Kidney glomerular epithelial cell (primary cell): ENCODE data around the gene SLC3A2.

Experiments
- DNase-seq: peaks from one replicate; lab custom pipeline; 2025; lab: John Stamatoyannopoulos, UW

Gene SLC3A2

DNA sequence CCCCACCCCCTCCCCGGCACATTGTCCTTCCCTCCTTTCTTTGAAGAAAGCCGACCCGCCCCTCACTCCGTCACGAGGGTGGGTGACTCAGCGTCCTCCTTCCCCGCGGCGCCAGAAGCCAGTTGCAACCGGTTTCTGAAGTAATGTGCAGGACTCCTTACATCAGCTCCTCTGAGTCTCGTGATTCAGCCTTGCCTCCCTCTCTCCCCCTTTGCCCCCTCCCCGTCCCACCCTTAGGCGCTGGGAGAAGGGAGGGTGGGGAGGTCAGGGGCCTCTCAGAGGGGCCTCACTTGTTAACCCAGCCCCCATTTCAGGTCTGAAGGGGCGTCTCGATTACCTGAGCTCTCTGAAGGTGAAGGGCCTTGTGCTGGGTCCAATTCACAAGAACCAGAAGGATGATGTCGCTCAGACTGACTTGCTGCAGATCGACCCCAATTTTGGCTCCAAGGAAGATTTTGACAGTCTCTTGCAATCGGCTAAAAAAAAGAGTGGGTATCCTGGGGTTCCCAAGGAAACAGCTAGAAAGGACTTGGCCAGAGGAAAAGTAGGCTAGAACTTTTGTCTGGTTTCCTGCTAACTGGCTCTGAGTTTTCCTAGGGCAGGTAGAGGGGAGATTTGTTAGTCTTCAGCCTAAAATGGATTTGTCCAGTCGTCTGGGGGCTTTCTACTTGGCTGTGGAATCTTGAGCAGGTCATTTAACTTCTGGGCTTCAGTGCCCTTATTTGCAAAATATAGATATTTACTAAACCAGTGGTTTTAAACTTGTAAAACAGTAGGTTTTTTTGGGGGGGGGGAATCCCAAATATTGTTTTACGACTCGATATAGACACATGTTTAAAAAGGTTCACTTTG, 1.1 kb downstream of the SLC3A2 start:
- DNase-seq, result peak; percentile 91

- no peak for DNase-seq
Measured at GRCh38 chr11:62882431-62882749, 1.7 kb downstream of the SLC3A2 start.

DNA sequence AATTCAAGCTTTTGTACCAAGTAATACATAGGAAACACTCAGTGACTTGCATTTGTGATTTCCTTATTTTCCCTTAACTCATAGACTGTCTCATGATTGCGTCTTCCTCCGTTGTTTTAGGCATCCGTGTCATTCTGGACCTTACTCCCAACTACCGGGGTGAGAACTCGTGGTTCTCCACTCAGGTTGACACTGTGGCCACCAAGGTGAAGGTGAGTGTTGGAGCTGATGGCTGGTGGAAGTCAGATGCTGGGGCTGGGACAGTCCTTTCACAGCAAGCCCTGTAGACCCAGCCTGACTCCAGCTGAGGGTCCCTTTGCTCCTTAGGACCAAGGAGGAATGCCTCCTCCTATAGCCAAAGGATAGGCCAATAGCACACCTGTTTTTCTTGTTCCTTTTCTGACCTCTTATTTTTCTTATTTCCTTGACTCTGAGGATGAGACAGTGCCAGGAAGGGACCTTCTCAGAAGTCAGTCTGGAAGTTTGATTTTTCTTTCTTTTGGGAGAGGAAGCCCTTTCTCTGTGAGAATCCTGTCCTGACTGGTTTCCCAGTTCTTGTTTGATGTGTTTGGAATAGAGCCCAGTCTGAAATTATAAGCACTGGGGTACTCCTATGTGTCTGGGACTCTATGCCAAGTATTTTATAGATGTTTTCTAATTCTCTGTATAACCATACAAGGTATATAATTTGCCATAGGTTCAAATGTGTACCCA, 2.2 kb downstream of the SLC3A2 start:
- no peak for DNase-seq

GRCh38 chr11:62883673-62884072, 3.0 kb downstream of the SLC3A2 start:
- no peak for DNase-seq

DNA sequence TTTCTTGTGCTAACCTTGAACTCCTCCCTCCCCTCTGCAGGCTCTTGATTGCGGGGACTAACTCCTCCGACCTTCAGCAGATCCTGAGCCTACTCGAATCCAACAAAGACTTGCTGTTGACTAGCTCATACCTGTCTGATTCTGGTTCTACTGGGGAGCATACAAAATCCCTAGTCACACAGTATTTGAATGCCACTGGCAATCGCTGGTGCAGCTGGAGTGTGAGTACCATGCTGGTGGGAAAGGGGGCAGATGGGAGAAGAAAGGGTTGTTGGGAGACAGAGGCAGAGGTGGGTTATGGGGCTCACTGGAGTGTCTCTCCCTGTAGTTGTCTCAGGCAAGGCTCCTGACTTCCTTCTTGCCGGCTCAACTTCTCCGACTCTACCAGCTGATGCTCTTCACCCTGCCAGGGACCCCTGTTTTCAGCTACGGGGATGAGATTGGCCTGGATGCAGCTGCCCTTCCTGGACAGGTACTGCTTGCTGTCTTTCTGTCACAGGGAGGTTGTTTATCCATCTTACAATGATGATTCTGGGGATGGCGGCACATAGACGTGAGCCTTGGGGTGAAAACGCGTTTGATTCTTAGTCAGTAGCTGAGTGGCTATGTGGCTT, 4.5 kb downstream of the SLC3A2 start:
- no peak for DNase-seq

DNA sequence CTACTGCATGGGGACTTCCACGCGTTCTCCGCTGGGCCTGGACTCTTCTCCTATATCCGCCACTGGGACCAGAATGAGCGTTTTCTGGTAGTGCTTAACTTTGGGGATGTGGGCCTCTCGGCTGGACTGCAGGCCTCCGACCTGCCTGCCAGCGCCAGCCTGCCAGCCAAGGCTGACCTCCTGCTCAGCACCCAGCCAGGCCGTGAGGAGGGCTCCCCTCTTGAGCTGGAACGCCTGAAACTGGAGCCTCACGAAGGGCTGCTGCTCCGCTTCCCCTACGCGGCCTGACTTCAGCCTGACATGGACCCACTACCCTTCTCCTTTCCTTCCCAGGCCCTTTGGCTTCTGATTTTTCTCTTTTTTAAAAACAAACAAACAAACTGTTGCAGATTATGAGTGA, 7.7 kb downstream of the SLC3A2 start:
- DNase-seq, result no peak

DNA sequence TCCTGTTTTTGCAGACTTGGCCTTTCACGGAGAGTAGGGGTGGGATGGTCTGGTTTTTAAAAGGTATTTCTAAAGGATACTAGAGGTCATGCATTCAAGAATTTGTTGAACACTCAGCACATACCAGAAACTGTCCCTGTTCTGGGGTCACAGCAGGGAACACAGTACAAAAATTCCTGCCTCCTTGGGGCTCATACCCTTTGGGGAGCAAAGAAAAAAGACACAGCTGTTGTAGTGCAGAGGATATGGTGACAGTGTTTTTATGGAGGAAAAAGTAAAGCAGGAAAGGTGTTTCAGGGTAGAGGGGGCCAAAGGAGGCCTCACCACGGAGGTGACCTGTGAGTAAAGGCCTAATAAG, 8.4 kb downstream of the SLC3A2 start:
- no peak for DNase-seq

DNA sequence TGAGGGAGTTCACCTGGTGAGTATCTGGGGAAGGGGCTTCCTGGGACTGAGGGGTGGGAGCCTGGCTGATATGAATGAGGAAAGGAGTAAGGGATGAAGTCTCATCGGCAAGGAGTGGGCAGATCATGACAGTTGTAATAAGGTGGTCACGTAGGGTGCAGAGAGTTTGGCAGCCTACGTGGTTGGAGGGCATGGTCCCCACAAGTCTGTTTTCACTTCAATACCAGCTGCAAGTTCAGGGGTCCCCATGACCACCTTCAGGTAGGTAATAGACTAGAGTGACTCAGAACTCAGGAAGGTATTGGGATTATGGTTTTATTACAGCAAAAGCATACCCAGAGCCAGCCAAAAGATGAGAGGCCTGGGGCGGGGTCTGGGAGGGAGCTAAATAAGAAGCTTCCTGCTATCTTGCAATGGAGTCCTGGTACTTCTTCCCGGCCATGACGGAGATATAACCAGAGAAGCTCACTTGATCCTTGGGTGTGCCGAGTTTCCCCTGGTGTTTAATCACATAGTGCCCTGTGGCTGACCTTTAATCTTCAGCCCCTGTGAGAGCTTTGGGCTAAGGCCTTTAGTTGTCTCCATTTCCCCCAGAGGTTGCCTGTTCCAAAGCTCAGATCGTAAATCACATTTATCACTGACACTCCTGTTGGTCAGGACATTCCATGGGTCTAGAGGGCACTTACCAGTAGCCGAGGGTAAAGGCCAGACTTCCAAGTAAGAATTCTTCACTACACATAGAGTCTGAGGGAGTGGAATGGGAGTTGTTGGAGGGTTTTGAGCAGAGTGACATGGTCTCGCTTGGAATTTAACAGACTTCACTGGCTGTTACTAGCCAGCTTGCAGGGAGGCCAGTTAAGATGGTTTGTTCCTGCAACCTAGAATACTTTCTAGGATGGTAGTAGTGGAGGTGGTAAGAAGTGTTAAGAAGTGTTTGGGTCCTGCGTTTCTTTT, 9.1 kb downstream of the SLC3A2 start:
- DNase-seq, result peak; percentile 19

DNA sequence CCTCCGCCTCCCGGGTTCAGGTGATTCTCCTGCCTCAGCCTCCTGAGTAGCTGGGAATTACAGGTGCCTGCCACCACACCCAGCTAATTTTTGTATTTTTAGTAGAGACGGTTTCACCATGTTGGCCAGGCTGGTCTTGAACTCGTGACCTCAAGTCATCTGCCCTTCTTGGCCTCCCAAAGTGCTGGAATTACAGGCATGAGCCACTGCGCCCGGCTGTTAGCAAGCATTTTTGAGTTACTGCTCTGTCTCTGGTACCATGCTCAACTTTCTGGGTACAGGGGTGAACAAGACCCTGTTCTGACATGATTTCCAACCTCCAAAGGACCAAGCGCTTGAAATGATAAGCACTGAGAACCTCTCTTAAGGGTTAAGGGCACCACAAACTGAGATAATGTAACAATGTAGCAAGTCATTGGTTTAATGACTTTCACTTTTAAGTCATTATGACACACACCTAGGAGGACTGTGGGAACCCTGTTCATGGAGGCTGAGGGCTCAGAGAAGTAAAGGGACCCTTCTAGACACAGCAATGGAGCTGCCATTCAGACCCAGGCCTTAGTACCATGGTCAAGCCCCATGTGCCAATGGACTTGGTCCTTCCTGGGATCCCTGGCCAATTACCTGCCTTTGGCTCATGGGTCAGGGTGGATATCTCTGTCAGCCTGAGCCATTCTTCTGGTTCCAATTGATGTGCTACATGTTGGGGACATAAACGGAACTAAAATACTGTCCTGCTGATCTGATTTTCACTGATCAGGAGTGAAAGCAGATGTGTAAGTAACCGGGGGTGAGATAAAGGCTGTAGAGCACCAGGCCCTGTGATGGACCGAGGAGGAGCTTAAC, 11.6 kb downstream of the SLC3A2 start:
- no peak for DNase-seq

- no peak for DNase-seq
Measured at GRCh38 chr11:62895501-62895900, 14.8 kb downstream of the SLC3A2 start.

GRCh38 chr11:62896049-62896448, 15.4 kb downstream of the SLC3A2 start:
- no peak for DNase-seq

- no peak for DNase-seq
Measured at GRCh38 chr11:62897311-62897710, 16.6 kb downstream of the SLC3A2 start.

- DNase-seq, result no peak
Measured at GRCh38 chr11:62898027-62898426, 17.3 kb downstream of the SLC3A2 start.

- DNase-seq, result no peak
Measured at GRCh38 chr11:62902932-62903331, 22.2 kb downstream of the SLC3A2 start.

- DNase-seq, result no peak
Measured at GRCh38 chr11:62905296-62905695, 24.6 kb downstream of the SLC3A2 start.

DNA sequence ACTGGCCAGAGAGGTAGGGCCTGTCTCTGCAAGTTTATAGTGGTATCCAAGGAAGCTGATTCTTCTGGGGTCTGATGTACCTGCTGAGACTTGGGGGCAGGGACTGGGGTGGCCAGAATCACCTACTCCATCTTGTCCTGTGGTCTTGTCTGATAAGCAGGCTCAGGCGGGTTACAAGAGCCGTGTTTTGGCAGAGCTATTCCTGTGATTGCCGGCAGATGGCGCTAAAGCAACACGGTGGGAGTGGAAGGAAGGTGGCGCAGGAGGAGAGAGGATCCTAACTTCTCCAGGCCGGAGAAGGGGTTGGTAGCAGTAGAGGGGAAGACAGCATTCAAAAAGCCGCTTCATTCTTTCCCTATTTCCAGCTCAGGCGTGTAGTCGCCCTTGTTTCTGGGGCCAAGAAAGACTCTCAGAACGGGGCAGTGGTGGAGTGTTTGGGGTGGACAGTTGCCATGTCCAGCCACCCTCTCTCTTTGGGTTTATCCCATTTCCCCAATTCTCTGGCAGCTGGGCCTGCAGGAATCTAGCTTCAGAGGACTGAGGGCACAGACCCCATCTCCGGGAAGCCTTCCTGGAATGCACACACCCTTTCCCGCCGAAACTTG, 25.3 kb downstream of the SLC3A2 start:
- peak; percentile 57 for DNase-seq

DNA sequence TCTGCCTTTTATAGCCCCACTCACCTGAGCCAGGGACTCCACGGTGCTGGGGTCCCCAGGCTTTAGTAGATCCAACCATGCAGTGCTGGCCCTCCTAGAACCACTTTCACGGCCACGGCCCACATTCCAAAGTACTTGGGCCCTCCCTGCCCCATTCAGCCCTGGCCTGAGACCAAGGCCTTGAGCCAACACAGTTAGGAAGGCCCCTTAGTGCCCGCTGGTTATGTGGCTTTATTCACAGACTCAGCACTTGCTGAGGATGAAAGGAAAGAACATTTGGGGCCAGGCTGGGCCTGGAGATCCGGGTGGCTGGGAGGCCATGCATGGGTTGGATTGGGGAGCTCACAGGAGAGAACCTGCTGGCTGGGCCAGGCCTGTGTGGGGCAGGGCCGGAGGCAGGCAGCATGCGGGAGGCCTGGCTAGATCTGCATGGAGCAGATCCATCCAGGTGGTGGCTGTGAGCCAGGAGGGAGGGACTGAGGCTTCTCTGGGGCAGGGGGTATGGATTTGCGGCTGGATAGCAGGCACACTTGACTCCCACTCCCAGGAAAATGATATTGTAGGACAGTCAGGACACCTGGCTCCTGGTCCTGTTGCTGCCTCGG, 27.9 kb downstream of the SLC3A2 start:
- DNase-seq, result no peak

DNA sequence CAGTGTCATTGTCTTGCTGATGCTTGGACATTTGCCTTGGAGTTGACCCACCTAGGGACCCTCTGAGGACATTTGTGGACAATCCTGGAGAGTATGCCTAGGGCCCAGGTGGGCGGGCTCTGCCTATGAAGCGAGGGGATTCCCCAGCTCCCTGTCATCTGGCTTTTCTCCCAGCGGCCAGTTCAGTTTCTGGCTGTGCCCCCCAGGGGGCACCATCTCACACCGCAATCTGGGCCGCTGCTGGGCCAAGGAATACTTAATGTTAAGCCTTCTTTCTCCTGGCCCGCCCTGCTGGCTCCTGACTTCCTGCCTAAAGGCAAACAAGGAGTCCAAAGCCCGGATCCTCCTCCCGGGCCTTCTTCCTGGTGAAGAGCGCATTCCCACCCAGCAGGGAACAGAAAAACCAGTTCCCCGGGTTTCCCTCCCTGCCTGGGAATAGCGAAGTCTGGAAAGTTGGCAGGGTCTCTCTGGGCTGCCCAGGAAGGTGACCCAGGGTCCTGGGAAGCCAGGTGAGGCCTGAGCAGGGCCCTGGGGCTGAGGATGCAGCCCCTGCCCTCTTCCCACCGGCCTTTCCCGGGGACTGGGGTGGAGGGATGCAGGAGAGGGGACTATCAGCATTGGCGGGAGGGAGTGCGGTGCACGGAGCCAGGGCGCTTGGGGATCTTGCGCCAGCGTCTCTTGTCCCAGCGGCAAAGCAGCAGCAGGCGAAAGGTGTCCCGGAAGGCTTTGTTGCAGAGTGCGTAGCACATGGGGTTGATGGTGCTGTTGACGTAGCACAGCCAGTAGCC, 28.6 kb downstream of the SLC3A2 start:
- DNase-seq, result peak; percentile 67

DNA sequence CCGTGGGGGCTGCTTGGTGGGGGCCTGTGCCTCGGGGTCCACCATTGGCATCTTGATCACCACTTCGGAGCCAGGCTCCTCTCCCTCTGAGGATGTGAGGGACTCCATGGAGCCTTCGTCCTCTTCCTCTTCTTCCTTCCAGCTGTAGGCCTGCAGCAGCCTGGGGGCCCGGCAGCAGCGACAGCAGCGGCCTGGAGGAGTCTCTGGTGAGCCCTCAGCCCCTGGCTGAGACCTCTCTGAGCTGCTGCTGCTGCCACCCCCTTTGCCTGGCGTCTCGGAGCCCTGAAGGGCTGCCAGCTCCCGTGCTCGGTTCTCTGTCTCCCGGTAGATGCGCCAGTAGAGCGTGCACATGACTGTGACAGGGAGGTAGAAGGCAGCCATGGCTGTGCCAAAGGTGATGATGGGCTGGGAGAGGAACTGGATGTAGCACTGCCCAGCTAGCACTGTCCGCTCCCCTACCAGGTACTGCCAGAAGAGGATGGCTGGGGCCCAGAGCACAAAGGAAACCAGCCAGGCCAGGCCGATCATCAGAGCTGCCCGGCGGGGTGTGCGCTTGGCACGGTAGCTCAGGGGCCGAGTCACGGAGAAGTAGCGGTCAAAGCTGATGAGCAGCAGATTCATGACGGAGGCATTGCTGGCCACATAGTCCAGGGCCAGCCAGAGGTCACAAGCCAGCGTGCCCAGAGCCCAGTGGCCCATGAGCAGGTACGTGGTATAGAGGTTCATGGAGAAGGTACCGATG, 29.6 kb downstream of the SLC3A2 start:
- DNase-seq, result no peak
